ENCODE measurements around the gene ABHD11.

ABHD11 gene

DNA sequence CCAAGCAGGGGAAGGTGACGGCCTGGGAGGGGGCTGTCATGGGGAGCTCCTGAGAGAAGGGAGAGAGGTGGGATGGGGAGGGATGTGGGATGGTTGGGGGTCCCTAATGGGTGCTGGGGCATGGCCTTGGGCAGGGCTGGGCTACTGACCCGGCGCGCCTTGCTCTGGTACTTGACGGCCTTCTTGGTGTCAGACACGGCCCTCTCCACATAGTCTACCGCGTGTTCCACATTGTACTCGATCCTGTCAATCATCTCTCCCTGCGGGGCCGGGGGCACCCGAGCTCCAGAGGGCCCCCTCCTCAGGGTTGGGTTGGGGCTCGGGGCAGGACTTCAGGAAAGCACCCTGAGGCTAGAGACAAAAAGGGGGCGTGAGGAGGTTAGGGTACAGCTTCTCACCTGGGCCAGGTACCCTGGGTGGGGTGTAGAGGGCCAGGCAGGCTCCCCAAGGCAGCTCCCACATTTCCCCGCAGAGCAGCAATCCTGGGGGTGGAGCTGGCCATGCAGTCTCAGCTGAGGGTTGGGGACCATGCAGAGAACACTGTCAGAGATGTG lies 37.9 kb downstream of the ABHD11 start:
- no peak for DNase-seq

GRCh38 chr7:73700069-73700423 lies 38.6 kb downstream of the ABHD11 start:
- no peak for DNase-seq

DNA sequence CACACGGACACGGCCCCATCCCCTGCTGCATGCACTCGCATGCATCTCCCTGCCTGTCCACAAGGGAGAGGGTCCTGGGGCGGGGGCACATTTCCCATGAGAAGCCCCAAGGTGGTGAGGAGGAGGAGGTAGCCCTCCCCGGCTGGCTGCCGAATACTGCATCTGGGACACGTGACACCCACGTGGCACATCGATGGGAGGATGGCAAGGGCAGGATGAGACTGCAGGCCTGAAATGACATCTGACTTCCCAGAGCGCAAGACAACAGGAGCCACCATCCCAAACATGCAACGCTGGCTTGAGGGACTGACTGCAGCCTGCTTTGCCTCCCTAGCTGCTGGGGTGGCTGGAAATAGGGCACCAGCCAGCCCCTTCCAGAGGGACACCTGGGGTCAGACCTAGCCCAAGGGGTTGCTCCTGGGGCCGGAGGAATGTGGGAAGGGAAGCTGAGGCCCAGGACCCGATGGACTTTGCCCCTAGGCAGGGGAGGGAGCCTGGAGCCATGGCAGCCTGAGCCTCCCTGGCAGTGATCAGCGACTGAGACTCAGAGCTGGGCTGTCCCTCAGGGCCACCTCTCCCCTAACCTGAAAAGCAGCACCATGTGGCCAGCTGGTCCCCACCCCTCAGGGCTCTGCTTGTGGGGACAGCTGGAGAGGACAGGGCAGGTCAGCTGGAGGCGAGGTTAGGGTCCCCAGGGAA lies 39.1 kb downstream of the ABHD11 start:
- DNase-seq, result no peak

DNA sequence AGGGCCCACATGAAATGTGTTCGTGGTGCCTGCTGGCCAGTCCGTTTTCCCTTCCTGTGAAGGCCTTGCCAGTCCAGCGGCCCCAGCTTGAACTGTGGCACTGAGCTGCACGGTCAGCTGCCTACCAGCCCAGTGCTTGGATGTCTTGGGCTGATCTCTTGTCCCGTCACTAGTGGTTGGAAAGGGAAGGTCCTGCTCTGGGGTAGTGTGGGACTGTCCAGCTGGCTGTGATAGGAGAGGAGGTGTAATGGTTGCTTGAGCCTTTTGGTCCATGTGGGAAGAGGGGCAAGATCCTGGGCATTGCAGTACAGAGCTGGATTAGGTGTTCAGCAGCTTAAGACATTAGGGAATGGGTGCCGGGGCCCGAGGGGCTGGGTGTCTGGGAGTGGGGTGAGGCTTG lies 40.2 kb downstream of the ABHD11 start:
- DNase-seq, result no peak

- no peak for DNase-seq
Measured at GRCh38 chr7:73696372-73696771, 42.2 kb downstream of the ABHD11 start.

DNA sequence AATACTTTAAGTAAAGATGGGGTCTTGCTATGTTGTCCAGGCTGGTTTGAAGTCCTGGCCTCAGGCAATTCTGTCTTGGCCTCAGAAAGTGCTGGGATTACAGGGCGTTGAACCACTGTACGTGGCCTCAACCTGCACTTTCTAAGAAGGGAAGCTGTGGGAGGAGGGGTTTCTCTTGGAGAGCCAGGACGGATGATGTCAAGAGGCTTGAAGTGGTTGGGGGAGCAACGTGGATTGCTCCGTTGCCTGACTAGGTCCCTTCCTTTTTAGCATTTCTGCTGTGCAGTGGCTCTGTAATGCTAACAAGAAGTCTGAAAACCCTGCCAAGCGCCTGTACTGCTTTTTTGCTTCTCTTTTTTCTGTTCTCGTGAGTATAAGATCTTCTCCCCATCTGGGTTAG lies 48.0 kb downstream of the ABHD11 start:
- DNase-seq, result no peak

DNA sequence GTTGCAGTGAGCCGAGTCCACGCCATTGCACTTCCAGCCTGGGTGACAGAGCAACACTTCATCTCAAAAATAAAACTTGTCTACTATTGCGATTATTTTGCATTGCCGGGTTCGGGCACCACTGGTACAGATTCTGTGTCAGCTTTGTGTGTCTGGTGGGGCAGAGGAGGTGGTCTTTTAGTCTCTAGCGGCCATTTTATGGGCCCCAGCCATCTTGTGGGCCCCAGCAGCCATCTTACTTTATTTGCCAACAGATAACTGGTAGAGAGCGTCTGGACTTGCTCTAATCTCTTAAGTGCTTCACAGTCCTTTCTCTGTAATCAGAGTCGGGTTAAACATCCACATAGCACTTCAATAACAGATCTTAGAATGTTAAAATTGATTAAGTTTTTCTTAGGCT lies 50.3 kb downstream of the ABHD11 start:
- DNase-seq, result no peak

All from SHP77 (cell line).